ENCODE data around the gene CFTR. TPM values are rescaled to one million over a fixed set of nuclear protein-coding genes. Genes with fewer than 3 reads are reported as not detected.

Gene CFTR
- total RNA-seq, 4 donors from 2014 or later = 36.4 to 72.7 (median 49.7) TPM

DNA sequence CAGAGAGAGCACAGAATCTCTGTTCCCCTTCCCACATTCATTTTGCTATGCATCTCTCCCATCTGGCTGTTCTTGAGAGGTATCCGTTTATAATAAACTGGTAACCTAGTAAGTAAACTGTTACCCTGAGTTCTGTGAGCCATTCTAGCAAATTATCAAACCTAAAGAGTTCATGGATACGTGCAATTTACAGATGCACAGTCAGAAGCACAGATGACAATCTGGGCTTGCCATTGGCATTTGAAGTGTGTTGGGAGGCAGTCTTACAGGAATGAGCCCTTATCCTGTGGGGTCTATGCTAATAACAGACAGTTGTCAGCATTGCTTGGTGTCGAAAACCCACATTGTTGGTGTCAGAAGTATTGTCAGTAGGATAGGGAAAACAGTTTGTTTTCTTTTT, 151.8 kb downstream of the CFTR start:
- TF ChIP-seq CTCF (IDR thresholded peaks at IDR 0.05) = no peak
- no peak for TF ChIP-seq POLR2A (IDR thresholded peaks at IDR 0.05)
- H3K9me3 ChIP-seq = no peaks in the 10 kb centered on the region
- DNase-seq = no peak
- H3K36me3 ChIP-seq = no peaks in the 10 kb centered on the region
- no peak overlapping the region for H3K27ac ChIP-seq
- no peak overlapping the region for H3K4me3 ChIP-seq
- H3K4me1 ChIP-seq = no peaks in the 10 kb centered on the region
- H3K27me3 ChIP-seq = no peaks in the 10 kb centered on the region

GRCh38 chr7:117637937-117638336, 158.1 kb downstream of the CFTR start:
- TF ChIP-seq CTCF (IDR thresholded peaks at IDR 0.05) = no peak
- TF ChIP-seq POLR2A (IDR thresholded peaks at IDR 0.05) = no peak
- Histone ChIP-seq H3K9me3 (no peaks in the 10 kb centered on the region), H3K36me3 (no peaks in the 10 kb centered on the region), H3K27me3 (no peaks in the 10 kb centered on the region), H3K27ac (no peak overlapping the region), H3K4me1 (no peaks in the 10 kb centered on the region), H3K4me3 (no peak overlapping the region)
- DNase-seq = no peak

DNA sequence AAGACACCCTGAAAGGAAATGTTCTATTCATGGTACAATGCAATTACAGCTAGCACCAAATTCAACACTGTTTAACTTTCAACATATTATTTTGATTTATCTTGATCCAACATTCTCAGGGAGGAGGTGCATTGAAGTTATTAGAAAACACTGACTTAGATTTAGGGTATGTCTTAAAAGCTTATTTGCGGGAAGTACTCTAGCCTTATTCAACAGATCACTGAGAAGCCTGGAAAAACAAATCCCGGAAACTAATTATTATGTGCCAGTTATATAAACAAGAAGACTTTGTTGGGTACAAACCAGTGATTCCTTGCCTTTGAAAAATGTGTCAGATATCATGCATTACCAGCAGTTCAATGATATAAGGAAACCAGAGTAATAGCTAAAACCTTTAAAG, 160.1 kb downstream of the CFTR start:
- H3K4me1 ChIP-seq = no peaks in the 10 kb centered on the region
- DNase-seq = no peak
- no peaks in the 10 kb centered on the region for H3K27me3 ChIP-seq
- H3K9me3 ChIP-seq = no peaks in the 10 kb centered on the region
- H3K36me3 ChIP-seq = no peaks in the 10 kb centered on the region
- no peak overlapping the region for H3K4me3 ChIP-seq
- H3K27ac ChIP-seq = no peak overlapping the region
- no peak for TF ChIP-seq CTCF (IDR thresholded peaks at IDR 0.05)
- no peak for TF ChIP-seq POLR2A (IDR thresholded peaks at IDR 0.05)

- no peak overlapping the region for H3K27ac ChIP-seq
- no peaks in the 10 kb centered on the region for H3K36me3 ChIP-seq
- TF ChIP-seq CTCF (IDR thresholded peaks at IDR 0.05) = no peak
- TF ChIP-seq POLR2A (IDR thresholded peaks at IDR 0.05) = no peak
- DNase-seq = no peak
- no peaks in the 10 kb centered on the region for H3K27me3 ChIP-seq
- H3K4me3 ChIP-seq = no peak overlapping the region
- H3K9me3 ChIP-seq = no peaks in the 10 kb centered on the region
- no peaks in the 10 kb centered on the region for H3K4me1 ChIP-seq
Measured at GRCh38 chr7:117640465-117640864, 160.6 kb downstream of the CFTR start.

- no peak overlapping the region for H3K27ac ChIP-seq
- no peak for DNase-seq
- no peak for TF ChIP-seq CTCF (IDR thresholded peaks at IDR 0.05)
- no peak for TF ChIP-seq POLR2A (IDR thresholded peaks at IDR 0.05)
Measured at GRCh38 chr7:117645481-117646165, 165.8 kb downstream of the CFTR start.

More at GRCh38 chr7:117645481-117646165, 165.8 kb downstream of the CFTR start:
- no peaks in the 10 kb centered on the region for H3K9me3 ChIP-seq
- H3K27me3 ChIP-seq = no peaks in the 10 kb centered on the region
- no peaks in the 10 kb centered on the region for H3K36me3 ChIP-seq
- H3K4me1 ChIP-seq = no peaks in the 10 kb centered on the region
- H3K4me3 ChIP-seq = no peak overlapping the region

All from Peyer's patch (tissue), 4 donors.